ENCODE data around the gene SULT2B1.

SULT2B1 gene

DNA sequence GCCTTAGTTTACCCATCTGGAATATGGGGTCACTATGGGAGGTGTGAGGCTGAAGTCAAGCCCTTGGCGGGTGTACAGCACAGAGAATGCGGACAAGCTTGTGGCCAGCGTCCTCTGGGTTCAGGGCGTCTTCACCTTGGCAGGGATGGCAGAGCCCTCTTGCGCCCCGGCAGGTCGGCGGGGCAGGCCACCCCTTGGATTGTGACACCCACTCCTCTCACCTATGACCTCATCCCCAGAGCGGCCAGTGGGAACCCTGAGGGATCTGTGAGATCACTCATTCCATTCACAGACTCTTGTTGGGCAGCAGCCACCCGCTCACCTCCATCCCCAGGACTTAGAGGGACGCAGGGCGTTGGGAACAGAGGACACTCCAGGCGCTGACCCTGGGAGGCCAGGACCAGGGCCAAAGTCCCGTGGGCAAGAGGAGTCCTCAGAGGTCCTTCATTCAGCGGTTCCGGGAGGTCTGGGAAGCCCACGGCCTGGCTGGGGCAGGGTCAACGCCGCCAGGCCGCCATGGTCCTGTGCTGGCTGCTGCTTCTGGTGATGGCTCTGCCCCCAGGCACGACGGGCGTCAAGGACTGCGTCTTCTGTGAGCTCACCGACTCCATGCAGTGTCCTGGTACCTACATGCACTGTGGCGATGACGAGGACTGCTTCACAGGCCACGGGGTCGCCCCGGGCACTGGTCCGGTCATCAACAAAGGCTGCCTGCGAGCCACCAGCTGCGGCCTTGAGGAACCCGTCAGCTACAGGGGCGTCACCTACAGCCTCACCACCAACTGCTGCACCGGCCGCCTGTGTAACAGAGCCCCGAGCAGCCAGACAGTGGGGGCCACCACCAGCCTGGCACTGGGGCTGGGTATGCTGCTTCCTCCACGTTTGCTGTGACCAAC is 54.7 kb downstream of the SULT2B1 start, which contains the start of gene SPACA4:
SPACA4 (plus strand) TSS at position 280 of the 896 bp plus-strand sequence; CDS start at position 517, 237 bp downstream.
- DNase-seq: no peak

DNA sequence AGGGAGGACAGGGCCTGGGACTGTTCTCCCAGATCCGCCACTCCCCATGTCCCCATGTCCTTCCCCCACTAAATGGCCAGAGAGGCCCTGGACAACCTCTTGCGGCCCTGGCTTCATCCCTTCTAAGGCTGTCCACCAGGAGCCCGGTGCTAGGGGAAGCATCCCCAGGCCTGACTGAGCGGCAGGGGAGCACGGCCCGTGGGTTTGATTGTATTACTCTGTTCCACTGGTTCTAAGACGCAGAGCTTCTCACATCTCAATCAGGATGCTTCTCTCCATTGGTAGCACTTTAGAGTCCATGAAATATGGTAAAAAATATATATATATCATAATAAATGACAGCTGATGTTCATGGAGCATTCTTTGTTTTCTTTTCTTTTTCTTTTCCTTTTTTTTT is 55.4 kb downstream of the SULT2B1 start:
- no peak for DNase-seq

DNA sequence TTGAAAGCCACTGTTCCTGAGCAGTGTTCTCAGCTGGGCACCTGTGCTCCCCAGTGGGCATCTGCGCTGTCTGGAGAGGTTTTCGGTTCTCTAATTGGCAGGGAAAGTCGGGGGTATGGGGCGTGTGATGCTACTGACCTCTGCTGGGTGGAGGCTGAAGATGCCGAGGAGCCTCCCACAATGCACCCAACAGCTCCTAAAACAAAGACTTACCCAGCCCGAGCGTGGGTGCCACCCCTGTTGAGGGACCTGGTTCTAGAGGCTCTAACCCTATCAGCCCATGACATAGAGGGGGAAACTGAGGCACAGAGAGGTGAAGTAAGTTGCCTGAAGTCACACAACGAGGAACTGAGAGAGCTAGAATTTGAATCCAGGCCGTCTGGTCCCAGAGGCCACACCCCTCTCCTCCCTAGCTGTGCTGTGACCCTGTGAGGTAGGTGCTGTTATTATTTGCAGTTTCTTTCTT is 56.9 kb downstream of the SULT2B1 start:
- no peak for DNase-seq

DNA sequence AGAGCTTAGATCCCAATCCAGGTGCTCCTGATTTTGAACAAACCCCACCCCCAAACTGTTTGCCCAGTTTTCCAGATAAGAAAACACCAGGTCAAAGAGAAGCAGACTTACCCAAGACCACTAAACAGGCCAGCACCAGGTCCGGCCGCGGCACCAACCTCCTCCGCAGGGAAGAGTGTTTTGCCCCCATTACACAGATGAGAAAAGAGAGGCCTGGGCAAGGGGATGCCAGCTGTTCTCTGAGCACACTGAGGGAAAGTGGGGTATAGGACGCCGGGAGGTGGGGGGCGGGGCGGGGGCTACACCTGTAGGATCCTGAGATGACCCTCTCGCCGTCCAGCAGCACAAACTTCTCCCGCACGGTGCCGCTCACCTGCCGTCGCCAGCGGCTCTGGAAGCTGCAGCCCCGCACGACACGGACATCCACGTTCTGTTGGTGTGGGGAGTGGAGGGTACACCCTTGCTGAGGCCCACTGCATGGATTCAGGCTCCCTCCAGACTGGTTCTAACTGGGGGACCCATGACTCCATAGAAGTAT is 57.7 kb downstream of the SULT2B1 start:
- DNase-seq: no peak

DNA sequence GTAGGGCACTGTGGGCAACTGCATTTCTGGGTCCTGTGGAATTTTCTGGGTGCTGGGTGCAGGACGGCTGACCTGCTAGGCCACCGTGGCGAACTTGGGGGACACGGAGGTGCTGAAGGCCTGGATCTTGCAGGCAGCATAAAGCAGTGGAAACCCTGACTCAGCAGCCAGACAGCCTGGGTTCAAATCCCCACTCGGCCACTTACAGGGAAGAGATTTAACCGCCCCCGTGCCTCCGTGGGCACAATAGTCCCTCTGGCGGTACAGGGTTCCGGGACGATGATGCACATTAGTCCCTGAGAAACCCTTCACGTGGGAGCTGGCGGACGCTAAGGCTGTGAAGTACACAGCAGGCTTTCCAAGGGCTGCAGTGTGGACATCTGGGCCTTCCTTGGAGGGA is 59.9 kb downstream of the SULT2B1 start:
- no peak for DNase-seq

DNA sequence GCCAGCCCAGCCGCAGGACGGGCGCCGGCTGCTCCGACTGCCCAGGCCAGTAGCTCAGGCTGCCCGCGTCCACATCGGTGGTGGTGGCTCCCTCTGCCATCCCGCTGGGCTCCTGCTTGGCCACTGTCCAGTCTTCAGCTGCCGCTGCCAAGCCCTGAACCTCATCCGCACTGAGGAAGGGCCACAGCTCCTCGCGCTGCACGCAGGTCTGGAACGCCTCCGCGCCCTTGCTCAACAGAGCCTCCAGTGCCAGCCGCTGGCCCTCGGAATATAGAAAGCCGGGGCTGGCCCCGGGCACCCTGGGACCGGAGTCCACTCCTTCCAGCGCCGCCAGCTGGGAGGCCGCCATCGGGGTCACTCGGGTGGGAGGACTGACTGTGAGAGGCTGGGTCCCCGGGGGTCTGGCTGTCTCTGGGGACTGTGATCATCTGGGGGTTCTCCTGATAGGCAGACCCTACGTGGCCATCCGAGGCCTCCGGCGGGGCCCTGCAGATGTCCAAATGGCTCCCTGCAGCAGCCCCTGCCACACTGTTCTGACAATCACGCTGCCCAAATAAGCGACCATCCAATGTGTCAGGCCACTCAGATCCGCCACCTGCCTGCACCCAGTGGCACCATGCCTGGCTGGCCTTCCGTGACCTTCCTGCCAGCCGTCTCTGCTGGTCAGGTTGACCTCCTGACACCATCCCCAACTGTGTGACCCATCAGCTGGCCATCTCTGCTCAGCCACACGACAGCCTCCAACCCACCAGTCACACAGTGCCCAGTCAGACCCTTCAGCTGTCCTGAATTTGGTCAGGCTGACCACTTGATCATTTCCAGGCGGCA is 61.3 kb downstream of the SULT2B1 start:
- DNase-seq: no peak

DNA sequence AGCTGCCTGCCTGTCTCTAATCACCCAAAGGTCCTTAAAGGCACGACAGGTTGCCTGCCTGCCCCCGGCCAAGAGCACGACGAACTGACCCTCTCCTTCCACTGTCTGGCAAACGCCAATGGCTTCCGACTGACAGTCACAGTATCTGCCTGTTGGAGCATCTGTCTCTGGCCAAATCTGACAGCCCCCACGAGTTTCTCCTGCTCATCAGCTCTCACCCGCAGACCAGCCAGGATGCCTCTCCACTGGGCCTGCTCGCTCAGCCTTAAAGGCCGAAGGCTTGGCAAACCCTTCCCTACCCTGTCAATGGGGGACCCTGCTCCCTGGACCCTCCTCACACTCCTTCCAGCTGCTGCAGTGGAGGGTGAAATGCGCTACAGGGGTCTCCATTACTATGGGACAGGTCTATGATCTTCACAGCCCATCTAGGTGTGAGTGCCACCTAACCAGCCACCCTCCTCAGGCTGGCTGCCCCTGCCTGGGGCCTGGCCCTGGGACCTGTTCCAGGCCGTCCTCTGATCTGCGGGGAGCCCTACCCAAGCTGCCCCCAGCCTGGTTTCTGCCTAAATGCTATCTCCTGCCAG is 62.0 kb downstream of the SULT2B1 start:
- DNase-seq: no peak

DNA sequence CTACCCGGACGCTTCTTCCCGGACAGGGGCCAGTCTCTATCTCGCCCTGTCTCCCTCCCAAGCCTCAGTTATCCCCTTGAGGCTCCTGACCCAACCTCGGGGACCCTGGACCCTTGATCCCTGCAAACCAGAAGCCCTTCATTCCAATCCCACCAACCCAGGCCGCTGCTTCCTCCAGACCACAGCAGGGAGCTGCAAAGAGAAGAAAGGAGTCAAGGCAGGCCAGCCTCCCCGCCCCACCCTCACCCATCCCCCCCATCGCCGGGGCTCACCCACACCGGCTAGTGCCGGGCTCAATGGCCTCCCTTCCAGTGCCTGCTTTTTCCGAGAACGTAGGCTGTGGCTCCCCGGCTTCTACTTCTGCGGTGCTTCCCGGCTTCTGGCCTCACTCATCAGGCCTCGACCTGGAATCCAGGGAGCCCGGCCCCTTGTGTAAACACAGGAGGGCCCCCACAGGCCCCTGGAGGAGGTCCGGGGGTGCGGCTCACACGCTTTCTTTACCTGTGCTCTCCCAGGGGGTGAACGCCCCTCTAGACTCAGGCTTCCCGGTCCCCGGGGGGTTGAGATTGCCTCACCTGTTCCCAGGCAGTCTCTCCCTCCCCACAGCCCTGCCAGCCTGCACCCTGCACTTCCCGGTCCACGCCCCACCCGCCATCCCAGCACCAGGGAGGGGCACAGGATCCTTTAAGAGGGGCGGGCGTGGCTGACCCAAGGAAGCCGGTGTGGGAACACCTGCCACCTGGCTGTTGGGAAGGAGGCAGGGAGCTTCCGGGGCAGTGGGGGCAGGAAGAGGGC is 62.7 kb downstream of the SULT2B1 start, which contains the start of gene FAM83E:
FAM83E (minus strand) TSS at position 641 of the 795 bp plus-strand sequence. CDS start 1,704 bp downstream, outside the sequence.
- DNase-seq: peak; percentile 40

DNA sequence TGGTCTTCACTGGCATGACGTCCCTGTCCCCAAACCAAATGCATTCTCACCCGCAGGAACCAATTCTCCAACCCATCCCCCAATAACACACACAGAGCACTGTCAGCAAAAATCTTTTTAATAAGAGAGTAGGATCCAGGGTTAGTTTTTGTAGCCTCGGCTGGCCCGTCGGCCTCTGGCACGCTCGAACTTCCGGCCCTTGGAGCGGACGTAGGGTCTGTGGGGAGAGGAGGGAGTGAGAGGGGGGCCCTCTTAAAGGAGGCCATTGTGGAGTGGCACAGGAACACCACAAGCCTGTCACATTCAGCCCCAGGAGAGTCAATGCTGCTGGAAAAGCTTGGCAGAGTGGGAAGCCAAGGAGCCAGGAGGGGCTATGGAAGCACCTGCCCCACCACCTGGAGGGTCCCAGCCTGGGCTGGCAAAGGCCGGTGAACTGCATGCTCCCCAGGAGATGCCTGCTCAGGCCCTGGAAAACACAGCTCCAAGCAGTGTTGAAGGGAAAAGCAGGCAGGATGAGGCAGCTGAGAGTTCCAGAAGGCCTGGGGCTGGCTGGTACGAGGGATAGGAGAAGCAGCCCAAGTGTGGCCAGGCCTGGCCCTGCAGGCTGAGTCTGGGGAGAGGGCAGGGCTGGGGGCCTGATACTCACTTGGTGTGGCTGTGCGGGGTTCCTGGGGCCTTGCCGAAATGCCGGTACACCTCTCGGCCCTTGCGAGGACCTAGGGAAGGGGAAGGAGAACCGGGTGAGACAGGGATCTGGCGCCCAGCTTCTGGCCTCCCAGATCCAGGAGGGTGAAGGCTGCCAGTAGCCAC is 63.5 kb downstream of the SULT2B1 start:
- DNase-seq: no peak

DNA sequence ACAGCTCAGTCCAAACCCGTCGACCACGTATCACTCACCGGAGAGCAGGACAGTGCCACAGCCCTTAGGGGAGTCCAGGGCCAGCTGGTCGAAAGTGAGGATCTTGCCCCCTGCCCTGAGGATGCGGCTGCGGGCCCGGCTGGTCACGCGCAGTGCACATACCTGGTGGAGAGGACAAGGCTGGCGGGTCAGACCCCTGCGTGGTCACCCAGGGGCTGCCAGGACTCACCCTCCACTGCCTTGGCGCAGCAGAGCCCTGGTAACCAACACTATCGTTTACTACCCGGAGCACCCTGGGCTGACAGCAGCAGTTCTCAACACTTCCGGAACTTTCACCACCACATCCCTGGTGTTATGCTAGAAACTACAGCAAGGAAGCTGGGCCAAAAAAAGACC is 64.1 kb downstream of the SULT2B1 start:
- no peak for DNase-seq

DNA sequence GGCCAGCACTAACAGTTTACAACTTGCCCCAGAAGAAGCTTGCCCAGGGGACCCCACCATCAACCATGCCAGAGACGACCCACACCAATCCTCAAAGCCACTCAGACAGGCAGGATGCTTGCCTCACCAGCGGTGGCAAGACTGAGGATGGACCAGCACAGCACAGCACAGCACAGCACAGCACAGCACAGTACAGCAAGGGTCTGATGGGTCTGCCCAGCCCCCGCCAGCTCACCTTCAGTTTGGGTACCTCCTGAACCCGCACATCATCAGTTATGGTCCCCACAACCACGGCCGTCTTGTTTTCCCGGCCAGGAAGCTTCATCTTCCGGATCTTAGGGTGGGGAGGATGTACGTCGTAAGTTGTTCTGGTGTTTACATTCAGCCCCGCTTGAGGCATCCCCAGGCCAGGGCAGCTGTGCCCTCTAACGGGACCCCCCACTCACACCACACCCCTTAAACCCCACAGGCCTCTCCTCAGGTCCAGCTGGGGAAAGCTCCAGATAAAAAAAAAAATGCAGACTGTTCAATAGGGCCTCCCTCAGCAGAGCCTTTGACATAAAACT is 64.6 kb downstream of the SULT2B1 start:
- no peak for DNase-seq

DNA sequence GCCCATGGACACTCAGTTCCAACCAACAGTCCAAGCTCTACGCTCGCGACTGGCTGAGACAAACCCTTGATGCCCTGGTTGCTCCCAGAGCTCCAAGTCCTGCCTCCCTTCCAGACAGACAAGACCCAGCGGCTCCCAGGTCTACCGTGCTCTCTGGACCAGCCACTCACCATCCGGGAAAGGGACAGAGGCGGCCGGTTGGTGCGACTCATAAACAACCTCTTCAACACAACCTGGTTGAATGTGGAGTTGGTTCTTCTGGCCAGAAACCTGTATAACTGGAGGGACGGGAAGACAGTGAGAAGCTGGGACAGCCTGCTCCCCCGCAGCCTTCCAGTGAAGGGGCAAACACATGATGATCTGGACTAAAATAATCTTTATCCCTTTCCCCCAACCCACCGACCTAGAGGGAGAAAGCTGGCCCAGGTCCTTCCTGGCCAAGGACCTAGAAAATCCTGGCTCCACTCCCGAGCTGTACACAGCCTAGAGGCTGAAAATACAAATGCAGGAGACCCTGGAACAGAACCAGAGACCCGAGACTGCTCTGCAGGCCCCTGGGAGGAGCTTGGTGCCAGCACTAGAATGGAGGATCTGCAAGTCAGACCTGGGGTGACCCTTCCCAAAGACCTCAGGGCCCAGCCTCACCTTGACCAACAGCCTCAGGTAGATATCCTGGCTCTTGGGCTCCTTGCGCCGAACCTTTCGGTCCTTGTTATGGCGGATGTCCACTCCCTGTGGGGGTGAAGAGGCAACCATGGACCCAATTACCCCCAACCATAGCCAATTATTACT is 65.4 kb downstream of the SULT2B1 start:
- no peak for DNase-seq

DNA sequence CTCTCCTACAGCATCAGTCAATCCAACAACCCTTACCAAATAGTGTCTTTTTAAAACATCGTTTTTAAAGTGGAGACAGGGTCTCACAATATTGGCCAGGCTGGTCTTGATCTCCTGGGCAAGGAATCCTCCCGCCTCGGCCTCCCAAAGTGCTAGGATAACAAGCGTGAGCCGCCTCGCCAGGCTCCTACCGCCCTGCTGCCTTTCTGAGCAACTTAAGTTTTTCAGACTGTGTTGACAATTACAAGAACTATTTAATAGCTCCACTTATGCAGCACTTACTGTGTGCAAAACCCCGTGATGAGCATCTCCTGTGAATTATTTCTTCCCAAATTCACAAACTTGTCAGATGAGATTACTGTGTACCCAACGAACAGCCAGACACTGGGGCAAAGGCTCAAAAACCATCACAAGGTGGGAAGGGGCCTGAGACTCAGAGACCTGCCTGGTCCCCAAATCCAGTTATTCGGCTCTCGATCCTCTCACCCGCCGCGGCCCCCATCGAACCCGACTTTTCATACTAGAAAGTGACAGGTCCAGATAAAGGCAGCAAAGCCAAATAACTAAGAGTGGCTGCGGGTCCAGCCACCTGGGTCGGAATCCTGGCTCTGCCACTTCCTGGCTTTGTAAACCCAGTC is 66.4 kb downstream of the SULT2B1 start:
- no peak for DNase-seq

DNA sequence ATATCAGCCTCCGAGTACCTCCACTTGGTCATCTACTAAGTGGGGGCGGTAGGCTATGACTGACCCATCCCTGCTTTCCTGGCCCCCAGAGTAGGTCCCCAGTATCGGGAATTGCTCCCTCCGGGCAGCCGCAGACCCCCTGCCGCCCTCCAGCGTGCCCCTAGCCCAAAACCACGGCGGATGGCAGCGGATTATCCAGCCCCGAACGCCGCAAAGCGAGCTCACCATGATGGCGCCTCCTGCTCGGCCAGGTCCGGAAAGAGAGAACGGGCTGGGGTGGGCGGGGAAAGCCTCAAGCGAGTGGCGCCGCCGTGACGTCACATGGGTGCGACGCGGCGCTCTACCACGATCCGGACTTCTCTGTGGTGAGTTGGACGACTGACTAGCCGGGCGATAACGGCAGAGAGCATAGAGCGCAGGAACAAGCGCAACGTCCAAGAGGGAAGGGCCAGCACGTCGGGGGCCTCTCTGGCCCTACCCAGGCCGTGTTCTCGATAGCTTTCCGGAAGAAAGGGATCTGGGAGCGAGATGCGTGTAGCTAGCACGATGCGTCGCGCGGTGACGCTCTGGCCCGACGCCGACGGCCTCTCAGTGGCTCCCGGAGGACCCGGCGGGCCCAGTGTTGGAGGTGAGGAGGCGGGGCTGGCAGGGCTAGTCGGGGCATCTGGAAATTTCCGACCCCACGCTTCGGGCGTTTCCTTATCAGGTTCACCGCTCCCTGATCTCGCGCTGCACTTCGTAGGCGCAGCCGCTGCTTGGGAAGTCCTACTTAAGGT is 67.1 kb downstream of the SULT2B1 start, which contains the start of the genes RPL18 and SPHK2:
RPL18 (minus strand) TSS at position 263 of the 776 bp plus-strand sequence; CDS start at position 228, 35 bp downstream.
SPHK2 (plus strand) TSS at position 591 of the 776 bp plus-strand sequence. CDS start 1,009 bp downstream, outside the sequence.
- DNase-seq: peak; percentile 96

DNA sequence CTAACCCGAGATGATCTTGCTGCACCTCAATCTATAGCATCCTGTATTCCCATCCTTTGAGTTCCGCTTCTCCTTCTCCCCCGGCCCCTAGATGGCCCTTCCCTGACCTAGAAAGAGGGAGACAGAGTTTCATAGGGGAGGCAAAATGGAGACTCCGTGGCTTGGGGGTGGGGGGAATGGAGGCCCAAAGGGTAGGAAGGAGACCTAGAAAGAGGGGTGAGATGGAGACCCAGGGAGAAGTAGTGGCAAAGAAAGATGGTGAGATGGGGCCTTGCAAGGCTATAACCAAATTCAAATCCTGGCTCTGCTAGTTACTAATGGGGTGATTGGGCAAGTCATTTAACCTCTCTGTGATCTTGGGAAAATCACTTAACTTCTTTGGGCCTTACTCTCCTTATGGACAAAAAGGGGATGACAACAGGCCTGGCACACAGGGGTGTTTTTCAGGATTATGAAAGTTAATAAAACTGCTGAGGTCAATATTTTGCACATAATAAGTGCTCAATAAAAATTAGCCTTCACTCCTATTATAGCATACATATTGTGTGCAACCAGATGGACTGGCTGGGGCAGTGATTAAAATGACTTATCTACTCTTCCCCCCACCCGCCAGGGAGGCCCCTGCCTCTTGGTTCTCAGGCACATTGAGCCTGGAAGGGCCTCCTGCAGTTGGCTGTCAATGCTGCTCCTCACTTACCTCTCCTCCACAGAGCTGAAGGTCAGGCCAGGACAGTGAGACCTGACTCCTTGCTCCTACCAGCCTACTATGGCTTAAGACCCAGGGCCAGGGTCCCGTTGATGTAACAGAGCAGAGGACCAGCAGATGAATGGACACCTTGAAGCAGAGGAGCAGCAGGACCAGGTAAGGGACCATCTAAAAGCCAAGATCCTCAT is 68.0 kb downstream of the SULT2B1 start:
- no peak for DNase-seq

DNA sequence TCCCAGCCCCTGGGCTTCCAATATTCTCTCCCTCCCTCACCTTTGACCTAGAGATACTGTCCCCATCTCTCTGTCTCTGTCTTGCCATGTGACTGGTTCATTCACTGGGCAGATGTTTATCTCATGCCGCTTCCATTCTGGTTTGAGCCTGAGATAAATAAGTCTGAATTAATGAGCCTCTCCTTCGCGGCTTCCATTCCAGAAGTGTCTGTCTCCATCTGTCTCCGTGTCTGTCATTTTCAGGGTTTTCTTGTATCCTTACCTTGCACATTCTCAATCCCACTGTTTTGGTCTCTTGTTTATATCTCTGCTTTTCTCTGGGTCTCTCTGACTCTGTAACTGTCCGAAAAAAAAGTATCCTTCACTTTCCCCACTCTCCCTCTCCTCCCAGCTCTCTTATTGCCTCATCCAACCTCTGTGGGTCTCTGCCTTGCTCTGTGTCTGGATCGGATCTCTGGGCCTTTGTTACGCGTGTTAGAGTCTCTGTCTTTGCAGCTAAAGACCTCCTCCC is 71.6 kb downstream of the SULT2B1 start:
- DNase-seq: no peak

DNA sequence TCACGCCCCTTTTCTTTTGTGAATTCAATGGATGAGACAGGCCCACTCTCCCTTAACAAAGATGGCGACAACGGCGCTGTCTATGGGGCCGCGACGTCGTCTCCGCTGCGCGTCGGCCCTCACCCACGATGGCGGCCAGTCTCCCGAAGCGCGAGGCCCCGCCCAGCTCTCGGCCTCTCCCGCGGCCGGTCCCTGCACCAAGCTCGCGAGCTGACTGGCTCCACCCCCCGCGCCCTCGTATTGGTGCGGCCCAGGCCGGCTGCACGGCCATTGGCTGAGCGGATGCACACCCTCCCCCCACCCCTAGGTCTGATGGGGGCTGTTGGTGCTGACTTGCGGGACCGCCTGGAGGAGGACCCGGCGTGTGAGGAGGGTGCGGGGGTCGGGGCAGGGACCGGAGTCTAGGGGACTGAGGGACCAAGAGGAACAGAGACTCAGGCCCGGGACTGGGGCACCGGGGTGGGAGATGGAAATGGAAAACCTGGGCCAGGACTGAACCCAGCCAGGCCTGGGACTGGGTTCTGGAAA is 72.2 kb downstream of the SULT2B1 start:
- peak; percentile 98 for DNase-seq
